Activated gamma-delta T cell (primary cell): ENCODE results near the gene PTPRN2.
"Not testable (repeated sequence)": the region's sequence is repeated elsewhere in the genome, so short reads cannot be mapped to it uniquely, and the experiment has no call there.

Experiments
- DNase-seq: peaks from one replicate; lab custom pipeline; 2025; lab: John Stamatoyannopoulos, UW

The PTPRN2 gene

GRCh38 chr7:157863176-157863575 lies 724.4 kb downstream of the PTPRN2 start:
- DNase-seq, result no peak

DNA sequence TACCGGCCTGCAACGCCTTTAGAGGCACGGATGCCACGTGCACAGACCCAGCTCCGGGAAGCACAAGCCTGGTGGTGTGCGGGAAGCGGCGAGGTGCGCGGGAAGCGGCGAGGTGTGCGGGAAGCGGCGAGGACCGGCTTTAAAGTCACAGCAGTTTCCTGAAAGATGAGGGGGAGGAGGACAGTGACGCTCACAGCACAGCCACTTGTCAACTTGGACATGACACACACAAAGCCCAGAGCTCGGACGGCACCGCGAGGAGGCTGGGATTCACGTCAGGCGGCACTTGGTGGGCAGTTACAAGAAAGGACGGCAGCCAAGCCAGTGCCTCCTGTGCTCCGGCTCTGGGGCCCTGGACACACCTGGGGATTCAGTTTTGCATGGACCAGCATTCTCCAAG lies 724.9 kb downstream of the PTPRN2 start:
- no peak for DNase-seq

DNA sequence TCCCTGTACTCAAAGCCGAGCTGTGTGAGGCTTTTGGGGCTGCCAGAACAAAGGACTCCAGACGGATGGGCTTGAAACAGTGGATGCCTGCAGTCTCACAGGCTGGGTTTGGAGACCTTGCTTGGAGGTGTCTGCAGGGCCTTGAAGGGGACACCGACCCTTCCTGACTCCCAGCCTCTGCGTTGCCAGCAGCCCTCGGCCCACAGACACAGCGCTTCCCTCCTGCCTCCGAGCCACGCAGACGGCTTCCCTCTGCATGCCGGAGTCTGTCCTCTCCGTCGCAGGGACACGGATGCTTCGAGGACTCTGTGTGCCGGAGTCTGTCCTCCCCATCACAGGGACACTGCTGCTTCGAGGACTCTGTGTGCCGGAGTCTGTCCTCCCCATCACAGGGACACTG lies 726.1 kb downstream of the PTPRN2 start:
- DNase-seq, result no peak

- DNase-seq, result no peak
Observed at GRCh38 chr7:157861031-157861491, 726.6 kb downstream of the PTPRN2 start.

- DNase-seq, result no peak
Observed at GRCh38 chr7:157860406-157860805, 727.2 kb downstream of the PTPRN2 start.

DNA sequence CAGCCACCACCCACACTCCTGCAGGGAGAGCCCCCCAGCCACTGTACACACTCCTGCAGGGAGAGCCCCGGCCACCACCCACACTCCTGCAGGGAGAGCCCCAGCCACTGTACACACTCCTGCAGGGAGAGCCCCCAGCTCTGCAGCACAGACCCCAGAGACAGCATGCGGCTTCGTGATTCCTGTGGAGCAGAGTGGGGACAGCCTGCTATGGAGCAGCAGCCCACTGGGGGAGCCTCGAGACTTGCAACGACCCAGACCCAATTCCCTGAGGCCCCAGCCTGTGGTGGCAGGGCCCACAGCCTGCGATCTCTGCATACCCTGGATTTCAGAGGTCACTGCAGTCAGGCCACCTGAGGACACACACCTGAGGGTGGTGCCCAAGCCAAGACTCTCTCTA lies 727.7 kb downstream of the PTPRN2 start:
- no peak for DNase-seq

DNA sequence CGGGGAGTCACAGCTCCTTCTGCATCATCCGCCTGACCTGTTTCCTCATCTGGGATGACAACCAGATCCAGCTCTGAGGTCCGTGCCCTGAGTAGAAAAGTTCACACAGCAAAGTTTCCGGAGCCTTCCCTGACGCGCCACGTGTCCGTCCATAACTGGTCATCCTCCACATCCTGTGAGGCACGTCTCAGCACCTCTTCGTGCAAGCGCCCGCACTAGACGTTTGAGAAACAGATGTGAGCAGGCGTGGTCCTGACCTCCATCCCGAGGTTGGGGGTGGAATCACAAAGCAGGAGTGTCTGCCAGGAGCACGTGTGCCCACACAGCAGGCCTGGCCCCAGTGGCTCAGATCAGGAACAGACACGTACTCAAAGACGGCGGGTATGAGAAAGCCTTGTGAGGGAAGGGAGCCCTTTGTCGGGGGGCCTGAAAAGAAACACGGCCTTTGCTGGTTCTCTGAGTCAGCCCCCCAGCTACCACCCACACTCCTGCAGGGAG lies 730.0 kb downstream of the PTPRN2 start:
- no peak for DNase-seq

DNA sequence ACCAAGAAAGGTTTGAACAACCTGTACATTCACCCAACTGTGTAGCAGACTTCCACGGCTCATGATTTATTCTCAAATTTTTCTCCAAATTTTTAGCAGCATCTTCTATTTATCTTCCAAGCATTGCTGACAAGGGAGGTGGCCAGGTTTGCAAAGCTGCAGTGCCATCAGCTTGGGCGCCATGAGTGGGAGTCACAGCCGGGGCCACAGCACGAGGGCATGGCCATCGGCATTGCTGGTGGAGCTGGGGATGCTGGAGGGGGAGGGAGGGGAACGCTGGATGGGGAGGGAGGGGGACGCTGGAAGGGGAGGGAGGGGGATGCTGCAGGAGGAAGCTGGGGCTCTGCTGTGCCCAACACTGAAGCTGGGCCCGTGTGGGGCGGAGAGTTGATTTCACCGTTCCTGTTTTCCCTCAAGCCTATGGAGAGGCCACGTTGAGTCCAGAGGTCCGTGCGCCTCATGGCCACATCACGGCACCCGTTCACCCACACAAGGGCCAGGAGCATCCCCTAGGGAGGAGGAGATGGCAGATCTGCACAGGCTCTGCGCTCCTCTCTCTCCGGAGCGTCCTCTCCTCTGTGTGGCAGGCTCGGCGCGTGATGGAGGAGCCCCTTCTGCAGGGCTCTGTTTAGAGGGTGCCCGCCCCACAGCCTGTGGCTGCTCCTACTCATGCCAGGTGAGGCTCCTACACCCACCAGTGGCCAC lies 730.6 kb downstream of the PTPRN2 start:
- DNase-seq, result no peak

- no peak for DNase-seq
Observed at GRCh38 chr7:157855452-157856213, 732.0 kb downstream of the PTPRN2 start.

DNA sequence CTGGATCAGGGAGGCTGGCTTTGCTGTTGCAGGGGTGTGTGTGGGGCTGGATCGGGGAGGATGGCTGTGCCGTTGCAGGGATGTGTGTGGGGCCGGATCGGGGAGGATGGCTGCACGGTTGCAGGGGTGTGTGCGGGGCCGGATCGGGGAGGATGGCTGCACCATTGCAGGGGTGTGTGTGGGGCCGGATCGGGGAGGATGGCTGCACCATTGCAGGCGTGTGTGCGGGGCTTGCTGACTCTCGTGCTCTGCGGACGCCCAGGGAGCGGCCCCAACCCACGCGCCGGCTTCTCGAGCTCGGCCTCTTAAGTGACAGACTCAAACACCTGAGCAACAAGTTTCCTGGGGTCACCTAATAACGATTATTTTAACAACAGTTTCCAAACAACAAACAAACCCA lies 732.6 kb downstream of the PTPRN2 start:
- DNase-seq, result no peak

DNA sequence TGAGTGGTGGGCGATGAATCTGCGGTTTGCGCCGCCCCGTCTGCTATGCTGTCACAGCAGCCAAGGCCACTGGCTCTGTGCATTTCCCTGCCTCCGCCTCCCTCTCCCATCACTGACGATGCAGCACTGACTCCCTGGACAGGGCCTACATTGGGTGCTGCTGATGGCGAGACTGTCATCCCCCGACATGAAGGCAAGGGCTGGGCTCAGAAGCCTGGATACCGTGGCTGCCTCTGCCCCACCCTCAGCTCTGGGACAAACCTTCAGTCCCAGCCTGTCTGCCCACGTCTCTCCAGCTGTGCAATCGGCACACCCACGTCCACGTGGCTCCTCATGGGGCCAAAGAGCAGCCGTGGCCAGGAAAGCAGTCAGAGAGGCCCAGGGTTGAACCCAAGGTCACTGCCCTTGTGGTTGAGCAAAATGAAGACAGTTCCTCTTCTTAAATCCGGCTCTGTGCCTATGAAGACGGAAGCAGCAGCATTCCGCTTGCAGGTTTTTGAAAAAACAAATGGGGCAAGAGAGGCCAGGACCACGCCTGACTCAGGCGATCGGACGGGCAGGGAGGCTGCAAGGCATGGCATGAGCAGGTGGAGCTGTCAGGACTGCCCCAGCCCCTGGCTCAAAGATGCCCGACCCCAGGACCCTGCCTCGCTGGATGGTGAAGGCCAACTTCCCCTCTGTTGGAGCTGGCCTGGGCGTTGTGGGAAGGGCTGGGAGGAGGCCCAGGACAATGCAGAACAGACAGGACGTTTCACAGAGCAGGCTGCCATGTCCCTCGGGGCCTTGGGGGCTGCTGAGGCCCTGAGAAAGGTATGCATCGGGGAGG lies 733.3 kb downstream of the PTPRN2 start:
- no peak for DNase-seq

GRCh38 chr7:157853789-157854065 lies 733.9 kb downstream of the PTPRN2 start:
- no peak for DNase-seq

DNA sequence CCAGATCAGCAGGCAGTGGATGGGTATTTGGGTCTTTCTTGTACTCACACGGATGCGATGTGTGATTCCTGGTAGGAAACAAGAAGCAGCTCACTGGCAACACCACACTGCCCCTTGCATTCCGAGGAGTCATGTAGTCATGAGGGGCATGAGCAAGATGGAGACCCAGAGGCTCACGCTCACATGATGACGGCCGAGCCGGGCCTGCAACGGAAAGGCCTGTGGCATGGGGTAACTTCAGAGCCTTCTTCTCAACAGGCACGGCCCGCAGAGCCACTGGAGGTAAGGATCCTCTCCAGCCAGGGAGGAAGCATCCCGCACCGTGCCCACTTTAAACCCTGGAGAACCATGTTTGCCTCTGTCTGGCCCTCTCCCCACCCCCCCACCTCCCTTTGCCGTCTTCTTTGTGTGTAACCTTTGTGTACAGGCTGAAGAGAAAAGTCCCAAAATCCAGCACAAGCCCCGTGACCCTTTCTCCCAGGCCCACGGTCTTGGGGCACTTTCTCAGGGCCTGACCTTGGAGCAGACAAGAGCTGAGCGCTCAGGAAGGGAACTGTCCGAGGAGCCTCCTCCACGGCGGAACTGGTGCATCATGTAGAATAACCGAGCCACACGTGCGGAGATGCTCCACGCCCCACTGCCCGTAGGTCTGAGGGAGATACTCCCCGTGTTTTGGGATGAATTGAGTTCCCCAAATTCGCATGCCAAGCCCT lies 734.4 kb downstream of the PTPRN2 start:
- no peak for DNase-seq

GRCh38 chr7:157851501-157852067 lies 736.0 kb downstream of the PTPRN2 start:
- no peak for DNase-seq

- DNase-seq, result no peak
Observed at GRCh38 chr7:157850481-157851444, 736.9 kb downstream of the PTPRN2 start.

GRCh38 chr7:157849726-157850125 lies 737.9 kb downstream of the PTPRN2 start:
- DNase-seq, result no peak

DNA sequence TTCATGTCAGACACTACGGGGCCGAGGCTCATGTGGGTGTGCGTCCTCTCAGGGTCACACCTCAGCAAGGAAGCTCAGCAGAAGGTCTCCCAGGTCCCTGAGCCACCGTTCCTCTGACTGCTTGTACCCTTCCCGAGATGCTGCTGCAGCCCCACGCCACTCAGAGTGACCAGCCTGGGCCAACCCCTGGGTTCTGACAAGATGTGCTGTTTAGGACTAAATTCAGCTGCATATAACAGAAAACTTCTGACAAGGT lies 738.4 kb downstream of the PTPRN2 start:
- no peak for DNase-seq

DNA sequence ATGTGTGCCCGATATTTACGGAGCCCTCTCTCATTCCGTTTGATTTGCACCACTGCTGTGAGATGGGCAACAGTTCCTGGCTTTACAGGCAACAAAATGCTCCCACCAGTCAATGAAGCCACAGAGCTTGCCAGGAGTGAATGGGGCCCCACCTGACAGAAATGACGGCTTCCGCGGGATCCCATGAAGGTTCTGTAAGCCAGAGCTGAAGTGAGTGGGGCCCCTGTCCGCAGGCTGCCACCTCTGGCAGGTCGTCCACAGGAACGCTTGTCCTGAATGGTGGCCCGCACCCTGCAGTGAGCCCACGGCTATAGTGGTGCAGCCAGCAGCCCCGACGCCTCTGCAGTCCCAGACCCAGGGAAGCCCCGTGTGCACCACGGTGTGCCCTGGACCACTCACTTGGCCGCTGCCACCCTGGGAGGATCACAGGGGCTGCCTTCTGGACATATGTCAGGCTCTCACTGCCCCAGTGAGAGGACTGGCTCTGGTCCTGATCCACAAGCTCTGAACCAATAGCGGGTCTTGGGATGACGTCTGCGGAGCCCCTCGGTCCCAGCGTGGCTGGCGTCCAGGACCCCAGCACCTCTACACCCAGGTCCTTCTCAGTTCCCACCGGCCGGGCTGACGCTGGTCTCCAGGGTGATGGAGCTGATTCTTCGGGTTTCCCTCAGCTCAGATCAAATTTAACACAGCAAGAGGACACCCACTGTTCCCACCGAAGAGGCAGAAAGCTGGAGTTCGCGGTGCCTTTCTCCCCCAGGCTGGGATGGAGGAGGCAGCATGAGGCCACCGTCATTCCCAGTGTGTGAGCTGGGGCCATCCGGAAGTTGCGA lies 738.9 kb downstream of the PTPRN2 start:
- DNase-seq, result no peak

DNA sequence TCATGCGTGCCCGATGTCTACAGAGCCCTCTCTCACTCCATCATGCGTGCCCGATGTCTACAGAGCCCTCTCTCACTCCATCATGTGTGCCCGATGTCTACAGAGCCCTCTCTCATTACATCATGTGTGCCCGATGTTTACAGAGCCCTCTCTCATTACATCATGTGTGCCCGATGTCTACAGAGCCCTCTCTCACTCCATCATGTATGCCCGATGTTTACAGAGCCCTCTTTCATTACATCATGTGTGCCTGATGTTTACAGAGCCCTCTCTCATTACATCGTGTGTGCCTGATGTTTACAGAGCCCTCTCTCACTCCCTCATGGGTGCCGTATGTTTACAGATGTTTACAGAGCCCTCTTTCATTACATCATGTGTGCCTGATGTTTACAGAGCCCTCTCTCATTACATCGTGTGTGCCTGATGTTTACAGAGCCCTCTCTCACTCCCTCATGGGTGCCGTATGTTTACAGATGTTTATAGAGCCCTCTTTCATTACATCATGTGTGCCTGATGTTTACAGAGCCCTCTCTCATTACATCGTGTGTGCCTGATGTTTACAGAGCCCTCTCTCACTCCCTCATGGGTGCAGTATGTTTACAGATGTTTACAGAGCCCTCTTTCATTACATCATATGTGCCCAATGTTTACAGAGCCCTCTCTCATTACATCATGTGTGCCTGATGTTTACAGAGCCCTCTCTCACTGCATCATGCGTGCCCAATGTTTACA lies 739.7 kb downstream of the PTPRN2 start:
- DNase-seq, result not testable (repeated sequence)
